Gastrocnemius medialis (tissue), 4 donors: Measurements from ENCODE around the gene ANKRD11.

Experiments used
- CTCF ChIP-seq, 5 experiments: fragments of 450-650 bp in 3 of 5; fragments of 200-600 bp in 2 of 5; sonication (generic) in 2 of 5; IDR thresholded peaks in 4 of 5; conservative IDR thresholded peaks in 1 of 5; 1 replicate in 4 of 5; 2 replicates in 1 of 5; pipeline ENCODE4 v1.5.1; 2016 to 2019; ENCODE audit warnings: antibody characterized with exemption in 5 of 5, mild to moderate bottlenecking in 3 of 5, moderate library complexity in 3 of 5
- POLR2A ChIP-seq, 2 donors: fragments of 450-650 bp; IDR thresholded peaks; one replicate each; pipeline ENCODE4 v1.6.1; 2017; ENCODE audit warnings: antibody characterized with exemption in 2 of 2, mild to moderate bottlenecking in 2 of 2, moderate library complexity in 2 of 2

GRCh38 chr16:89420204-89420603 lies 70.2 kb downstream of the ANKRD11 start:
- TF ChIP-seq POLR2A (IDR thresholded peaks at IDR 0.05) (no peak), CTCF (IDR thresholded peaks at IDR 0.05 in 4 of 5, conservative IDR thresholded peaks at IDR 0.05 in 1 of 5) (no peak)
